Caco-2 (cell line): ENCODE measurements around the gene ACOX1. TPM values are rescaled to one million over a fixed set of nuclear protein-coding genes. Genes with fewer than 3 reads are reported as not detected.

Experiments
- BruUV-seq: library from RNA; stranded (reverse); fragments of 400-500 nt; replicated peaks from 2 replicates; lab custom pipeline; 2021; lab: Mats Ljungman, UMichigan
- CTCF ChIA-PET: fragments of 300-600 bp; sonication (Branson Sonifier 250); formaldehyde crosslinking; loops from one replicate; lab custom pipeline; 2022; ENCODE audit warnings: antibody characterized with exemption; lab: Charles Lee
- POLR2A ChIA-PET: fragments of 300-600 bp; sonication (Branson Sonifier 250); formaldehyde crosslinking; loops from one replicate; lab custom pipeline; 2022; ENCODE audit warnings: antibody characterized with exemption; lab: Charles Lee
- DNase-seq, 2 experiments: peaks; one replicate each; pipeline versions ENCODE4 v3.0.0 to v3.0.0-alpha.2; 2020 to 2022
- H3K27me3 ChIP-seq: replicated peaks from 2 replicates; pipeline ENCODE4 v1.6.0; 2011; ENCODE audit warnings: low read length; ENCODE audit not compliant: control insufficient read depth, insufficient read depth
- H3K36me3 ChIP-seq: 2 replicates; pipeline ENCODE4 v1.5.1; 2011; ENCODE audit warnings: low read length; ENCODE audit not compliant: control insufficient read depth, insufficient read depth
- H3K4me1 ChIP-seq: fragments of 250-450 bp; sonication (Bioruptor Pico); 2 replicates; pipeline ENCODE4 v1.5.1; 2020; ENCODE audit warnings: mild to moderate bottlenecking
- H3K4me3 ChIP-seq: 2 replicates; pipeline ENCODE4 v1.5.1; 2011; ENCODE audit warnings: low read depth, mild to moderate bottlenecking, control low read depth, low read length
- H3K9me3 ChIP-seq: fragments of 250-450 bp; sonication (Bioruptor Pico); 2 replicates; pipeline ENCODE4 v1.5.1; 2020; ENCODE audit warnings: mild to moderate bottlenecking, moderate library complexity
- H3K27ac Mint-ChIP-seq: one replicate; pipeline ENCODE4 v1.8.0; 2022; ENCODE audit warnings: mixed read lengths; ENCODE audit not compliant: unreplicated experiment
- H3K27me3 Mint-ChIP-seq: one replicate; pipeline ENCODE4 v1.8.0; 2022; ENCODE audit warnings: mixed read lengths; ENCODE audit not compliant: insufficient read depth, unreplicated experiment
- H3K36me3 Mint-ChIP-seq: one replicate; pipeline ENCODE4 v1.8.0; 2022; ENCODE audit warnings: mild to moderate bottlenecking, mixed read lengths; ENCODE audit not compliant: insufficient read depth, unreplicated experiment
- H3K4me1 Mint-ChIP-seq: one replicate; pipeline ENCODE4 v1.8.0; 2022; ENCODE audit warnings: low read depth, mixed read lengths; ENCODE audit not compliant: unreplicated experiment
- H3K4me3 Mint-ChIP-seq: one replicate; pipeline ENCODE4 v1.8.0; 2022; ENCODE audit warnings: mild to moderate bottlenecking, moderate library complexity, mixed read lengths; ENCODE audit not compliant: unreplicated experiment
- H3K9me3 Mint-ChIP-seq: one replicate; pipeline ENCODE4 v1.8.0; 2022; ENCODE audit warnings: mixed read lengths; ENCODE audit not compliant: unreplicated experiment
- CTCF ChIP-seq, 2 experiments: fragments of 200-600 bp in 1 of 2; IDR thresholded peaks; 1 replicate in 1 of 2; 2 replicates in 1 of 2; pipeline versions ENCODE4 v1.5.1 to v1.8.0; 2011 to 2022; ENCODE audit warnings: antibody characterized with exemption in 1 of 2, control low read depth in 1 of 2, inconsistent platforms in 1 of 2, low read depth in 1 of 2, low read length in 1 of 2, mild to moderate bottlenecking in 1 of 2, moderate library complexity in 1 of 2; ENCODE audit not compliant: insufficient read depth in 1 of 2, severe bottlenecking in 1 of 2, unreplicated experiment in 1 of 2
- intact Hi-C: fragments of 100-400 bp; cut with micrococcal nuclease; formaldehyde crosslinking; loops from one replicate; pipeline ENCODE4 v1.10.0; 2022; ENCODE audit not compliant: unreplicated experiment
- total RNA-seq: library from RNA; stranded (reverse); gene quantifications from 2 replicates; pipeline ENCODE4 v1.2.3, GENCODE V29; 2022

The ACOX1 gene
- total RNA-seq, 1 experiment from 2014 or later: 48.3 TPM

- Mint-ChIP-seq H3K9me3 (no peaks in the 10 kb centered on the region), H3K27me3 (no peaks in the 10 kb centered on the region), H3K27ac (peak overlapping the region; percentile 91), H3K4me1 (peaks cover 17% of the 10 kb centered on the region), H3K4me3 (no peak overlapping the region), H3K36me3 (peaks cover 23% of the 10 kb centered on the region)
- no peaks in the 10 kb centered on the region for H3K36me3 ChIP-seq
- intact Hi-C loops: no loop called here
- ChIA-PET POLR2A (no interaction called here), CTCF (interaction anchor here (1.2 to 1.4 kb wide), 2 partner anchors 94 to 98 kb away, joined by 3 to 4 read pairs; no protein-coding TSS in a partner anchor)
- no TSS peak for BruUV-seq
- H3K27me3 ChIP-seq: no peaks in the 10 kb centered on the region
- no peak for TF ChIP-seq CTCF (IDR thresholded peaks at IDR 0.05; ENCODE audit: insufficient read depth in 1 of 2, low read depth in 1 of 2, low read length in 1 of 2, severe bottlenecking in 1 of 2, unreplicated experiment in 1 of 2)
- no peak overlapping the region for H3K4me3 ChIP-seq
- H3K4me1 ChIP-seq: peaks cover 18% of the 10 kb centered on the region
- no peaks in the 10 kb centered on the region for H3K9me3 ChIP-seq
- no peak for DNase-seq
Observed at GRCh38 chr17:75909051-75909811, 69.7 kb downstream of the ACOX1 start.

GRCh38 chr17:75908201-75908600 is 70.8 kb downstream of the ACOX1 start:
- H3K4me3 ChIP-seq: no peak overlapping the region
- H3K36me3 ChIP-seq: no peaks in the 10 kb centered on the region
- no peaks in the 10 kb centered on the region for H3K27me3 ChIP-seq
- peaks cover 22% of the 10 kb centered on the region for H3K4me1 ChIP-seq
- Mint-ChIP-seq H3K4me1 (peaks cover 17% of the 10 kb centered on the region), H3K36me3 (peaks cover 24% of the 10 kb centered on the region), H3K27me3 (no peaks in the 10 kb centered on the region), H3K9me3 (no peaks in the 10 kb centered on the region), H3K4me3 (peak overlapping the region; percentile 22), H3K27ac (peak overlapping the region; percentile 91)
- ChIA-PET CTCF (interaction anchor here (1.2 kb wide), 1 partner anchor 99 kb away, joined by 3 read pairs; no protein-coding TSS in a partner anchor), POLR2A (no interaction called here)
- H3K9me3 ChIP-seq: no peaks in the 10 kb centered on the region
- no TSS peak for BruUV-seq
- TF ChIP-seq CTCF (IDR thresholded peaks at IDR 0.05; ENCODE audit: insufficient read depth in 1 of 2, low read depth in 1 of 2, low read length in 1 of 2, severe bottlenecking in 1 of 2, unreplicated experiment in 1 of 2): no peak
- intact Hi-C loops: no loop called here
- DNase-seq: peak; percentile 57 to 84

- H3K36me3 Mint-ChIP-seq: peaks cover 32% of the 10 kb centered on the region
- no peaks in the 10 kb centered on the region for H3K27me3 ChIP-seq
- no peak overlapping the region for H3K4me3 ChIP-seq
- CTCF ChIA-PET: interaction anchor here (0.6 to 1.8 kb wide), 15 partner anchors 12 to 227 kb away, joined by 3 to 12 read pairs (median 5); partner anchors contain the start of gene CDK3
- no TSS peak for BruUV-seq
- no peaks in the 10 kb centered on the region for H3K27me3 Mint-ChIP-seq
- TF ChIP-seq CTCF (IDR thresholded peaks at IDR 0.05; ENCODE audit: insufficient read depth in 1 of 2, low read depth in 1 of 2, low read length in 1 of 2, severe bottlenecking in 1 of 2, unreplicated experiment in 1 of 2): no peak
- H3K4me1 ChIP-seq: peaks cover 22% of the 10 kb centered on the region
- H3K4me3 Mint-ChIP-seq: peak overlapping the region; percentile 17
- POLR2A ChIA-PET: interaction anchor here (0.7 kb wide), 1 partner anchor 104 kb away, joined by 19 read pairs; no protein-coding TSS in a partner anchor
- no peaks in the 10 kb centered on the region for H3K9me3 ChIP-seq
- peaks cover 17% of the 10 kb centered on the region for H3K4me1 Mint-ChIP-seq
- no peaks in the 10 kb centered on the region for H3K9me3 Mint-ChIP-seq
- peak overlapping the region; percentile 30 for H3K27ac Mint-ChIP-seq
- no peaks in the 10 kb centered on the region for H3K36me3 ChIP-seq
- DNase-seq: peak in 1 of 2 experiments; percentile 37
- intact Hi-C loops: no loop called here
Observed at GRCh38 chr17:75906143-75906884, 72.7 kb downstream of the ACOX1 start.
